B cell (primary cell): ENCODE results near the gene GRK6. TPM values are rescaled to one million over a fixed set of nuclear protein-coding genes. Genes with fewer than 3 reads are reported as not detected.

Source experiments
- ATAC-seq: fragments of 200-7000 bp; cut with Tn5 transposase; one replicate; pipeline ENCODE4 v1.10.0; 2021; ENCODE audit warnings: low read depth, mild to moderate bottlenecking, moderate number of reproducible peaks, moderate library complexity
- CTCF ChIA-PET: fragments of 350-600 bp; sonication (Branson Sonifier 250); formaldehyde crosslinking; loops from one replicate; lab custom pipeline; 2021; ENCODE audit warnings: antibody characterized with exemption, inconsistent platforms; lab: Charles Lee
- POLR2A ChIA-PET: fragments of 350-600 bp; sonication (Branson Sonifier 250); formaldehyde crosslinking; loops from one replicate; lab custom pipeline; 2021; ENCODE audit warnings: antibody characterized with exemption; lab: Charles Lee
- DNase-seq: peaks from one replicate; pipeline ENCODE4 v3.0.0; 2013
- H2AFZ ChIP-seq: 2 replicates; pipeline ENCODE4 v1.6.1; 2012; ENCODE audit warnings: mild to moderate bottlenecking, low read depth, low read length; ENCODE audit not compliant: insufficient read depth, poor library complexity, severe bottlenecking
- H3K27ac ChIP-seq, 2 donors: 1 replicate in 1 of 2; 2 replicates in 1 of 2; pipeline ENCODE4 v1.5.1; 2012 to 2013; ENCODE audit warnings: low read length in 2 of 2, mild to moderate bottlenecking in 2 of 2, moderate library complexity in 1 of 2
- H3K27me3 ChIP-seq, 4 experiments: fragments of 200-600 bp in 1 of 4; sonication (generic) in 1 of 4; replicated peaks in 1 of 4; 1 replicate in 2 of 4; 2 replicates in 2 of 4; pipeline versions ENCODE4 v1.6.1 to v1.7.0; 2013 to 2016; ENCODE audit warnings: low read length in 3 of 4, mild to moderate bottlenecking in 2 of 4, mixed read lengths in 1 of 4, moderate library complexity in 1 of 4; ENCODE audit not compliant: insufficient read depth in 4 of 4, control insufficient read depth in 3 of 4; ENCODE audit errors: control extremely low read depth in 1 of 4
- H3K36me3 ChIP-seq, 2 experiments: replicated peaks in 1 of 2; 1 replicate in 1 of 2; 2 replicates in 1 of 2; pipeline versions ENCODE4 v1.6.1 to v1.7.1; 2013; ENCODE audit warnings: low read length in 1 of 2; ENCODE audit not compliant: insufficient read depth in 2 of 2, control insufficient read depth in 1 of 2; ENCODE audit errors: control extremely low read depth in 1 of 2, extremely low read depth in 1 of 2
- H3K4me1 ChIP-seq, 2 donors: fragments of 200-600 bp in 1 of 2; sonication (generic) in 1 of 2; 1 replicate in 1 of 2; 2 replicates in 1 of 2; pipeline versions ENCODE4 v1.5.1 to v1.6.1; 2013 to 2017; ENCODE audit warnings: low read length in 2 of 2; ENCODE audit not compliant: control insufficient read depth in 2 of 2, insufficient read depth in 2 of 2
- H3K4me2 ChIP-seq: replicated peaks from 2 replicates; pipeline ENCODE3; 2012; ENCODE audit warnings: mild to moderate bottlenecking, low read depth, low read length; ENCODE audit not compliant: poor library complexity, severe bottlenecking
- H3K4me3 ChIP-seq, 5 experiments: fragments of 200-600 bp in 1 of 5; sonication (generic) in 1 of 5; 1 replicate in 3 of 5; 2 replicates in 2 of 5; pipeline versions ENCODE4 v1.5.1 to v1.7.0; 2011 to 2016; ENCODE audit warnings: low read length in 4 of 5, mild to moderate bottlenecking in 4 of 5, low read depth in 2 of 5, control low read depth in 1 of 5, moderate library complexity in 1 of 5; ENCODE audit not compliant: insufficient read depth in 1 of 5; ENCODE audit errors: control extremely low read depth in 1 of 5, extremely low read depth in 1 of 5
- H3K79me2 ChIP-seq: fragments of 200-600 bp; sonication (generic); one replicate; pipeline ENCODE4 v1.6.0; 2016; ENCODE audit warnings: low read length; ENCODE audit not compliant: control insufficient read depth, insufficient read depth
- H3K9ac ChIP-seq: fragments of 200-600 bp; sonication (generic); 2 replicates; pipeline ENCODE4 v1.6.1; 2017; ENCODE audit warnings: mild to moderate bottlenecking, low read length, moderate library complexity
- H3K9me3 ChIP-seq, 3 donors: one replicate each; pipeline versions ENCODE4 v1.6.1 to v1.7.1; 2013; ENCODE audit warnings: low read length in 2 of 3; ENCODE audit not compliant: control insufficient read depth in 2 of 3, insufficient read depth in 1 of 3; ENCODE audit errors: control extremely low read depth in 1 of 3
- H4K20me1 ChIP-seq: 2 replicates; pipeline ENCODE4 v1.6.0; 2012; ENCODE audit warnings: mild to moderate bottlenecking, low read length; ENCODE audit not compliant: insufficient read depth, control insufficient read depth, poor library complexity, severe bottlenecking
- H3K27ac Mint-ChIP-seq: one replicate; pipeline ENCODE4 v1.8.0; 2021; ENCODE audit warnings: mixed read lengths
- H3K27me3 Mint-ChIP-seq: one replicate; pipeline ENCODE4 v1.8.0; 2021; ENCODE audit warnings: mixed read lengths
- H3K4me1 Mint-ChIP-seq: one replicate; pipeline ENCODE4 v1.8.0; 2021; ENCODE audit warnings: mixed read lengths
- H3K4me3 Mint-ChIP-seq: one replicate; pipeline ENCODE4 v1.8.0; 2021; ENCODE audit warnings: mixed read lengths
- H3K9me3 Mint-ChIP-seq: one replicate; pipeline ENCODE4 v1.8.0; 2022; ENCODE audit warnings: mixed read lengths; ENCODE audit not compliant: insufficient read depth
- CTCF ChIP-seq: fragments of 200-600 bp; IDR thresholded peaks from one replicate; pipeline ENCODE4 v1.8.0; 2022; ENCODE audit warnings: antibody characterized with exemption, mild to moderate bottlenecking
- EZH2 ChIP-seq: IDR thresholded peaks from 2 replicates; pipeline ENCODE4 v1.6.1; 2012; ENCODE audit warnings: borderline replicate concordance, low read depth, mild to moderate bottlenecking, moderate library complexity, low read length; ENCODE audit not compliant: insufficient read depth, poor library complexity, severe bottlenecking
- WGBS: methylation state at CpG from one replicate; pipeline ENCODE4 v1.1.5; 2013; ENCODE audit warnings: missing lambda C conversion rate; ENCODE audit not compliant: insufficient coverage; 5-methylcytosine and 5-hydroxymethylcytosine counted together
- intact Hi-C: fragments of 100-400 bp; cut with micrococcal nuclease; formaldehyde crosslinking; loops from one replicate; pipeline ENCODE4 v1.10.0; 2022
- polyA plus RNA-seq: library from polyadenylated mRNA; depleted of rRNA; stranded (reverse); fragments of >200 nt; gene quantifications from 2 replicates; pipeline ENCODE4 v1.2.3, GENCODE V29; 2012
- total RNA-seq, 2 donors: library from RNA; stranded (reverse); fragments of 120-200 nt in 1 of 2; gene quantifications; 1 replicate in 1 of 2; 2 replicates in 1 of 2; pipeline versions ENCODE4 v1.2.3 to v1.2.4, GENCODE V29; 2013 to 2022

The GRK6 gene
- total and polyA plus RNA-seq, 2 donors (not counting 1 experiment from before 2014, with no cell fraction given), result 155 to 173 TPM

GRCh38 chr5:177421062-177421798 lies 5.2 kb upstream of the GRK6 start:
- POLR2A ChIA-PET, result interaction anchor here (0.7 kb wide), 1 partner anchor 27 kb away, joined by 4 read pairs; no protein-coding TSS in a partner anchor
- Histone ChIP-seq H3K4me1 (peaks cover 8 to 10% of the 10 kb centered on the region in 2 donors), H3K4me3 (no peak overlapping the region), H4K20me1 (no peaks in the 10 kb centered on the region), H2AFZ (no peak overlapping the region), H3K4me2 (no peak overlapping the region), H3K27me3 (no peaks in the 10 kb centered on the region), H3K36me3 (no peaks in the 10 kb centered on the region), H3K27ac (no peak overlapping the region), H3K9ac (no peak overlapping the region), H3K9me3 (no peaks in the 10 kb centered on the region), H3K79me2 (no peaks in the 10 kb centered on the region)
- no peak overlapping the region for H3K4me3 Mint-ChIP-seq
- WGBS, result 94% methylated on average over 4 of the region's 6 CpGs
- DNase-seq, result no peak
- no peak for ATAC-seq
- no peaks in the 10 kb centered on the region for H3K9me3 Mint-ChIP-seq
- no peaks in the 10 kb centered on the region for H3K27me3 Mint-ChIP-seq
- intact Hi-C loops, result no loop called here
- CTCF ChIA-PET, result interaction anchor here (1.1 to 9.4 kb wide), 3 partner anchors 11 to 28 kb away, joined by 3 to 137 read pairs (median 15); no protein-coding TSS in a partner anchor
- TF ChIP-seq CTCF (no peak), EZH2 (no peak)
- no peak overlapping the region for H3K27ac Mint-ChIP-seq
- peaks cover 10% of the 10 kb centered on the region for H3K4me1 Mint-ChIP-seq

DNA sequence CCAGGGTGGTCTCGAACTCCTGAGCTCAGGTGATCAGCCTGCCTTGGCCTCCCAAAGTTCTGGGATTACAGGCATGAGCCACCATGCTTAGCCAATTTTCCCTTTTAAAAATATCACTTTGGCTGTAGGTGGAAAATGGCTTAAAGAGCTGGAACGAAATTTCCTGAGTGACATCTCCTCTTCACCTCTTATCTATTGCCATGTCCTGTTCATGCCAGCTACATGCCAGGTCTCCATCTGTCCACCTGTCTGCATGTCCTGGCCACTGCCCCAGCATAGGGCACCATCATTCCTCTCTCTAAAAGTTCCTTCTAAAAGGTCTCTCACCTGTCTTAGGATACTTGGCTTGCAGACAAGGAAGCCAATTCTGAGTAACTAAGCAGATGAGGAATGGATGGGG lies 2.8 kb upstream of the GRK6 start:
- intact Hi-C loops, result no loop called here
- ATAC-seq (no peak), DNase-seq (no peak)
- no peaks in the 10 kb centered on the region for H3K9me3 Mint-ChIP-seq
- no peak for TF ChIP-seq EZH2
- no peak for TF ChIP-seq CTCF
- no peak overlapping the region for H3K27ac Mint-ChIP-seq
- POLR2A ChIA-PET, result interaction anchor here (1.1 kb wide), 1 partner anchor 19 kb away, joined by 6 read pairs; no protein-coding TSS in a partner anchor
- CTCF ChIA-PET, result interaction anchor here (3.5 to 12.4 kb wide), 4 partner anchors 9 to 31 kb away, joined by 15 to 152 read pairs (median 140); partner anchors contain the start of gene PRR7
- Histone ChIP-seq H3K27ac (no peak overlapping the region), H3K4me3 (no peak overlapping the region), H4K20me1 (peaks cover 18% of the 10 kb centered on the region), H3K27me3 (no peaks in the 10 kb centered on the region), H3K4me1 (peaks cover 24 to 26% of the 10 kb centered on the region in 2 donors), H3K9ac (no peak overlapping the region), H2AFZ (no peak overlapping the region), H3K36me3 (peaks cover 0 to 7% of the 10 kb centered on the region in 2 experiments), H3K79me2 (peaks cover 19% of the 10 kb centered on the region), H3K9me3 (no peaks in the 10 kb centered on the region), H3K4me2 (no peak overlapping the region)
- H3K4me3 Mint-ChIP-seq, result no peak overlapping the region
- no CpG with 5 or more reads among the region's 2 CpGs for WGBS
- H3K4me1 Mint-ChIP-seq, result peaks cover 26% of the 10 kb centered on the region
- no peaks in the 10 kb centered on the region for H3K27me3 Mint-ChIP-seq
